IMR-90 (cell line): Measurements from ENCODE around the gene CAPZA1. TPM values are rescaled to one million over a fixed set of nuclear protein-coding genes. Genes with fewer than 3 reads are reported as not detected.

Source experiments
- ATAC-seq: fragments of 200-7000 bp; cut with Tn5 transposase; 2 replicates; pipeline ENCODE4 v1.9.1; 2020; ENCODE audit warnings: low read depth, mild to moderate bottlenecking, moderate library complexity
- BruUV-seq: library from RNA; stranded (reverse); fragments of 400-500 nt; replicated peaks from 2 replicates; lab custom pipeline; 2021; lab: Mats Ljungman, UMichigan
- CTCF ChIA-PET: fragments of 300-600 bp; formaldehyde crosslinking; extraction: SDS; loops from one replicate; lab custom pipeline; 2021; ENCODE audit warnings: antibody characterized with exemption; lab: Yijun Ruan, JAX
- POLR2A ChIA-PET: fragments of 300-600 bp; sonication (Branson Sonifier 250); formaldehyde crosslinking; loops from one replicate; lab custom pipeline; 2022; ENCODE audit warnings: antibody characterized with exemption; ENCODE audit not compliant: unreplicated experiment; lab: Charles Lee
- DNase-seq: peaks from one replicate; pipeline ENCODE4 v3.0.0; 2013
- H2AFZ ChIP-seq: replicated peaks from 2 replicates; pipeline ENCODE3; 2013; ENCODE audit warnings: low read length, mild to moderate bottlenecking; ENCODE audit not compliant: poor library complexity
- H2AK5ac ChIP-seq: 2 replicates; pipeline ENCODE4 v1.6.1; 2013; ENCODE audit warnings: low read depth, low read length, inconsistent platforms
- H2AK9ac ChIP-seq: replicated peaks from 2 replicates; pipeline ENCODE3; 2013; ENCODE audit warnings: mild to moderate bottlenecking, low read depth, low read length, moderate library complexity; ENCODE audit not compliant: poor library complexity
- H2BK120ac ChIP-seq: 2 replicates; pipeline ENCODE4 v1.6.1; 2013; ENCODE audit warnings: low read depth, low read length, inconsistent platforms
- H2BK15ac ChIP-seq: 3 replicates; pipeline ENCODE4 v1.6.1; 2013; ENCODE audit warnings: low read depth, low read length, inconsistent platforms
- H2BK20ac ChIP-seq: 2 replicates; pipeline ENCODE4 v1.6.1; 2013; ENCODE audit warnings: low read depth, mild to moderate bottlenecking, inconsistent platforms, low read length, moderate library complexity
- H2BK5ac ChIP-seq: 2 replicates; pipeline ENCODE4 v1.6.1; 2013; ENCODE audit warnings: mild to moderate bottlenecking, low read depth, low read length, inconsistent platforms; ENCODE audit not compliant: poor library complexity, severe bottlenecking
- H3K14ac ChIP-seq: replicated peaks from 2 replicates; pipeline ENCODE4 v1.6.1; 2013; ENCODE audit warnings: low read depth, low read length, inconsistent platforms
- H3K18ac ChIP-seq: 2 replicates; pipeline ENCODE4 v1.6.1; 2013; ENCODE audit warnings: low read depth, low read length, control low read depth
- H3K23ac ChIP-seq: 2 replicates; pipeline ENCODE4 v1.6.1; 2013; ENCODE audit warnings: low read depth, low read length, inconsistent platforms
- H3K27ac ChIP-seq: 2 replicates; pipeline ENCODE4 v1.5.1; 2013; ENCODE audit warnings: mild to moderate bottlenecking, control low read depth, low read length; ENCODE audit not compliant: insufficient read depth
- H3K27me3 ChIP-seq: 2 replicates; pipeline ENCODE4 v1.6.1; 2013; ENCODE audit warnings: low read length; ENCODE audit not compliant: control insufficient read depth, insufficient read depth
- H3K36me3 ChIP-seq: 2 replicates; pipeline ENCODE4 v1.6.1; 2013; ENCODE audit warnings: low read length, mixed read lengths; ENCODE audit not compliant: control insufficient read depth, insufficient read depth
- H3K4ac ChIP-seq: 2 replicates; pipeline ENCODE4 v1.6.1; 2013; ENCODE audit warnings: low read depth, low read length, inconsistent platforms
- H3K4me1 ChIP-seq: 2 replicates; pipeline ENCODE4 v1.6.1; 2013; ENCODE audit warnings: low read length, mixed read lengths; ENCODE audit not compliant: control insufficient read depth, insufficient read depth
- H3K4me2 ChIP-seq: 2 replicates; pipeline ENCODE4 v1.6.1; 2013; ENCODE audit warnings: low read depth, mild to moderate bottlenecking, control low read depth, low read length, moderate library complexity
- H3K4me3 ChIP-seq: 2 replicates; pipeline ENCODE4 v1.5.1; 2013; ENCODE audit warnings: low read depth, mild to moderate bottlenecking, control low read depth, low read length, moderate library complexity; ENCODE audit not compliant: insufficient read depth
- H3K56ac ChIP-seq: 2 replicates; pipeline ENCODE4 v1.6.1; 2013; ENCODE audit warnings: low read length, inconsistent platforms; ENCODE audit not compliant: insufficient read depth; ENCODE audit errors: extremely low read depth
- H3K79me1 ChIP-seq, 2 experiments: 2 replicates each; pipeline ENCODE4 v1.6.1; 2013; ENCODE audit warnings: low read length in 2 of 2, inconsistent platforms in 1 of 2, low read depth in 1 of 2
- H3K9ac ChIP-seq: 2 replicates; pipeline ENCODE4 v1.6.1; 2013; ENCODE audit warnings: low read depth, low read length, control low read depth
- H3K9me1 ChIP-seq: 2 replicates; pipeline ENCODE4 v1.6.1; 2013; ENCODE audit warnings: low read length, inconsistent platforms; ENCODE audit not compliant: insufficient read depth
- H3K9me3 ChIP-seq: 2 replicates; pipeline ENCODE4 v1.6.1; 2013; ENCODE audit warnings: low read length; ENCODE audit not compliant: control insufficient read depth, insufficient read depth
- H4K20me1 ChIP-seq: 2 replicates; pipeline ENCODE4 v1.6.1; 2013; ENCODE audit warnings: low read length, inconsistent platforms; ENCODE audit not compliant: insufficient read depth
- H4K5ac ChIP-seq: 2 replicates; pipeline ENCODE4 v1.6.1; 2013; ENCODE audit warnings: mild to moderate bottlenecking, low read depth, low read length, control low read depth
- H4K8ac ChIP-seq, 2 experiments: 2 replicates each; pipeline ENCODE4 v1.6.1; 2013; ENCODE audit warnings: low read depth in 2 of 2, low read length in 2 of 2, control low read depth in 1 of 2, inconsistent platforms in 1 of 2
- H4K91ac ChIP-seq: 2 replicates; pipeline ENCODE4 v1.6.1; 2013; ENCODE audit warnings: low read depth, low read length, inconsistent platforms; ENCODE audit not compliant: insufficient read depth
- BHLHE40 ChIP-seq: fragments of 150-350 bp; IDR thresholded peaks from 2 replicates; pipeline ENCODE4 v1.6.1; 2016; ENCODE audit warnings: mild to moderate bottlenecking, low read depth, low read length
- CEBPB ChIP-seq: IDR thresholded peaks from 2 replicates; pipeline ENCODE4 v1.6.1; 2012; ENCODE audit warnings: low read depth, low read length, improper control_type of control experiment
- CHD1 ChIP-seq: IDR thresholded peaks from 2 replicates; pipeline ENCODE4 v1.6.1; 2012; ENCODE audit warnings: low read depth, low read length, improper control_type of control experiment
- CTCF ChIP-seq: conservative IDR thresholded peaks from 2 replicates; pipeline ENCODE4 v1.5.1; 2012; ENCODE audit warnings: mild to moderate bottlenecking, low read depth, low read length, improper control_type of control experiment
- ELK1 ChIP-seq: fragments of 150-350 bp; IDR thresholded peaks from 2 replicates; pipeline ENCODE4 v1.6.1; 2016; ENCODE audit warnings: low read depth, mild to moderate bottlenecking, low read length, moderate library complexity, borderline replicate concordance
- FOS ChIP-seq: fragments of 150-350 bp; IDR thresholded peaks from 2 replicates; pipeline ENCODE4 v1.6.1; 2016; ENCODE audit warnings: low read depth, low read length
- MAFK ChIP-seq: IDR thresholded peaks from 2 replicates; pipeline ENCODE4 v1.6.1; 2012; ENCODE audit warnings: low read depth, low read length, improper control_type of control experiment
- MAZ ChIP-seq: IDR thresholded peaks from 2 replicates; pipeline ENCODE4 v1.6.1; 2012; ENCODE audit warnings: low read depth, mild to moderate bottlenecking, low read length, improper control_type of control experiment, moderate library complexity, borderline replicate concordance
- MXI1 ChIP-seq: IDR thresholded peaks from 2 replicates; pipeline ENCODE4 v1.6.1; 2012; ENCODE audit warnings: low read depth, mild to moderate bottlenecking, low read length, moderate library complexity, borderline replicate concordance
- NFE2L2 ChIP-seq: fragments of 150-350 bp; IDR thresholded peaks from 2 replicates; pipeline ENCODE4 v1.6.1; 2016; ENCODE audit warnings: low read depth, mild to moderate bottlenecking, low read length
- POLR2A ChIP-seq: IDR thresholded peaks from 2 replicates; pipeline ENCODE4 v1.6.1; 2012; ENCODE audit warnings: mild to moderate bottlenecking, low read depth, low read length
- RAD21 ChIP-seq: IDR thresholded peaks from 2 replicates; pipeline ENCODE4 v1.6.1; 2012; ENCODE audit warnings: low read length, improper control_type of control experiment
- RCOR1 ChIP-seq: IDR thresholded peaks from 2 replicates; pipeline ENCODE4 v1.6.1; 2012; ENCODE audit warnings: mild to moderate bottlenecking, low read length, improper control_type of control experiment; ENCODE audit not compliant: insufficient replicate concordance
- USF2 ChIP-seq: fragments of 150-350 bp; IDR thresholded peaks from 2 replicates; pipeline ENCODE4 v1.6.1; 2017; ENCODE audit warnings: mild to moderate bottlenecking, antibody characterized with exemption, low read length, low read depth
- WGBS, 2 experiments: methylation state at CpG; one replicate each; pipeline versions ENCODE4 v1.1.5 to v1.1.7; 2013; ENCODE audit warnings: missing lambda C conversion rate in 2 of 2; ENCODE audit not compliant: insufficient read length in 1 of 2; ENCODE audit errors: extremely low coverage in 2 of 2; 5-methylcytosine and 5-hydroxymethylcytosine counted together
- dilution Hi-C: fragments of 300-500 bp; cut with HindIII; formaldehyde crosslinking; loops from one replicate; pipeline ENCODE4 v1.14.3; 2018; ENCODE audit warnings: low sequenced_read_pairs; ENCODE audit not compliant: unreplicated experiment
- in situ Hi-C: fragments of 300-500 bp; cut with MboI; formaldehyde crosslinking; loops from 3 replicates; pipeline ENCODE4 v1.14.3; 2019; ENCODE audit warnings: low sequenced_read_pairs, inconsistent platforms, mixed read lengths
- intact Hi-C: fragments of 100-400 bp; cut with micrococcal nuclease; formaldehyde crosslinking; loops from 2 replicates; pipeline ENCODE4 v1.10.0; 2022
- polyA plus RNA-seq, 3 experiments: library from polyadenylated mRNA; depleted of rRNA; stranded (reverse); fragments of >200 nt; gene quantifications; 2 replicates each; pipeline ENCODE4 v1.2.3, GENCODE V29; 2012; ENCODE audit warnings: low replicate concordance in 1 of 3
- total RNA-seq: library from RNA; depleted of rRNA; stranded (reverse); fragments of >200 nt; gene quantifications from 2 replicates; pipeline ENCODE4 v1.2.3, GENCODE V29; 2012

The CAPZA1 gene
- total and polyA plus RNA-seq, 2 of the 4 experiments (the other 2 are of a cell fraction) = 108 to 262 TPM

GRCh38 chr1:112697781-112698201 lies 78.2 kb downstream of the CAPZA1 start:
- Histone ChIP-seq H3K14ac (no peak overlapping the region), H2AK9ac (no peak overlapping the region), H3K9me1 (peaks cover 12% of the 10 kb centered on the region), H4K8ac (no peak overlapping the region), H2BK15ac (no peak overlapping the region), H3K27me3 (no peaks in the 10 kb centered on the region), H3K9me3 (no peaks in the 10 kb centered on the region), H4K91ac (no peak overlapping the region), H3K4me2 (no peak overlapping the region), H3K4me3 (no peak overlapping the region), H4K20me1 (peaks cover 21% of the 10 kb centered on the region), H4K5ac (no peak overlapping the region), H3K23ac (no peak overlapping the region), H2BK5ac (no peak overlapping the region), H3K27ac (no peak overlapping the region), H3K56ac (no peak overlapping the region), H3K18ac (no peak overlapping the region), H2AK5ac (no peak overlapping the region), H3K9ac (no peak overlapping the region), H2AFZ (no peak overlapping the region), H2BK20ac (no peak overlapping the region), H3K4ac (no peak overlapping the region), H3K79me1 (peaks cover 7 to 40% of the 10 kb centered on the region in 2 experiments; a peak in 3 of 4 replicates), H3K36me3 (peaks cover 77% of the 10 kb centered on the region), H2BK120ac (no peak overlapping the region), H3K4me1 (peaks cover 21% of the 10 kb centered on the region)
- in situ Hi-C loops (no loop called here), intact Hi-C loops (no loop called here), dilution Hi-C loops (no loop called here)
- ChIA-PET POLR2A (interaction anchor here (0.5 to 0.7 kb wide), 2 partner anchors 29 to 228 kb away, joined by 3 to 5 read pairs; no protein-coding TSS in a partner anchor), CTCF (no interaction called here)
- no TSS peak for BruUV-seq
- WGBS, 2 experiments = no CpG with 5 or more reads among the region's 9 CpGs
- no peak for TF ChIP-seq USF2
- TF ChIP-seq NFE2L2 = no peak
- no peak for TF ChIP-seq ELK1
- TF ChIP-seq MAZ = no peak
- no peak for TF ChIP-seq CEBPB
- no peak for TF ChIP-seq RCOR1
- no peak for TF ChIP-seq FOS
- no peak for TF ChIP-seq CHD1
- TF ChIP-seq MXI1 = no peak
- TF ChIP-seq POLR2A = no peak
- no peak for TF ChIP-seq RAD21
- no peak for TF ChIP-seq MAFK
- no peak for TF ChIP-seq BHLHE40
- TF ChIP-seq CTCF = no peak
- DNase-seq (no peak), ATAC-seq (no peak)
